Ramos (cell line): Measurements from ENCODE around the gene ERFL.
"Not testable (repeated sequence)": the region's sequence is repeated elsewhere in the genome, so short reads cannot be mapped to it uniquely, and the experiment has no call there.

Experiments
- in situ Hi-C: fragments of 300-500 bp; cut with MboI; formaldehyde crosslinking; loops from one replicate; pipeline ENCODE4 v1.14.3; 2022; ENCODE audit warnings: low sequenced_read_pairs; ENCODE audit not compliant: unreplicated experiment

ERFL gene

DNA sequence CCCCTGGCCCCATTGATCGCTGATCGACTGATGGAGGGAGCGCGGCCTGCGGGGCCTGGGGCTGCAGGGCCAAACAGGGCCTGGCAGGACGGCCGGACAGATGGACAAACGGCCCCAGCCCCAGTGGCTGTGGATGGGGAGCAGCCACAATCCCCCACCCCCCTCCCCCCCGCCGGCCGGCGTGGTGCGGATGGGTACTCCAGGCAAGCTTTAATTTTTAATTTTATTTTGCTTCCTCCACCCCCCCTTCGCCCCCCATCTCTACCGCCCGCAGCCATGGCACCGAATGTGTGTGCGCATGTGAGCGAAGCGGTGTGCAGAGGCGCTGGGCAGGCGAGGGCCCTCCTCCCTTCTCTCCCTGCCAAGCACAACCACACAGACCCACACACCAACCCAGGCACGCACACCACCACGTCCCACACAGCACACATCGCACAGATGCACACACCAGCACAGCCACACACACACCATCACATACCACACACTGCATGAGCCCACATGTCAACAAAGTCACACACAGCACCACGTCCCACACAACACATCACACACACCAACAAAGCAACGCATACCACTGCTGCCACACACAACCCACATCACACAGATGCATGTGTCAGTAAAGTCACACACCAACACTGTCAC lies 12.4 kb downstream of the ERFL start:
- in situ Hi-C loops, result no loop called here

DNA sequence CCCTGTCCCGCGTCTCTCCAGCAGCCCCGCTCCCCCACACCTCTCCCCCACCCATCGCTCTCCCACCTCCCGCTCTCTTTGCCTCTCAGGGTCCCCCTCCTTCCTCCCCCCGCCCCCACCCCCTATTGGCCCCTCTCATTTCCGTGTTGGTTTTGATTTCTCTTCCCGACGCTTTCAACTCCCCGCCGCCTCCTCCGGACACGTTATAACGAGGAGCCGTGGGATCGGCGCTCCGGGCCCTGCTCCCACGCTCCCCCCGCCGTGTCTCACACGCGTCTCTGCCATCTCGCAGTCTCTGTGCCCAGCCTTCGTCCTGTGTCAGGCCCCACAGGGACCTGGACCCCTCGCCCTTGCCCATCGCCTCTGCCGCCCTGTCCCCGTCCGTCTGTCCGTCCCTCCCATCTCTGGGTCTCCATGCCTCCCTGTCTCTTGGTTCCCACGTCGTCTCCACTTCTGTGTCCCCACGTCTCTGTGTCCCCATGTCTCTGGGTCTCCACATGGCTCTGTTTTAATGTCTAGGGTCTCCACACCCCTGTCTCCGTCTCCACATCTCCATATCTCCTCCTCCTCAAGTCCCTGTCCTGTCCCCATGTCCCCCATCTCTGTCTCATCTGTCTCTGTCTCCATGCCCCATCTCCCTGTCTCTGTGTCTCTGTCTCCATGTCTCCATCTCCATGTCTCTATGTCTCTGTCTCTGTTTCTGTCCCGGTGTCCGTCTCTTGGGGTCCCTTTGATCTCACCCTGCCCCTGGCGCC lies 13.1 kb downstream of the ERFL start:
- in situ Hi-C loops, result no loop called here

DNA sequence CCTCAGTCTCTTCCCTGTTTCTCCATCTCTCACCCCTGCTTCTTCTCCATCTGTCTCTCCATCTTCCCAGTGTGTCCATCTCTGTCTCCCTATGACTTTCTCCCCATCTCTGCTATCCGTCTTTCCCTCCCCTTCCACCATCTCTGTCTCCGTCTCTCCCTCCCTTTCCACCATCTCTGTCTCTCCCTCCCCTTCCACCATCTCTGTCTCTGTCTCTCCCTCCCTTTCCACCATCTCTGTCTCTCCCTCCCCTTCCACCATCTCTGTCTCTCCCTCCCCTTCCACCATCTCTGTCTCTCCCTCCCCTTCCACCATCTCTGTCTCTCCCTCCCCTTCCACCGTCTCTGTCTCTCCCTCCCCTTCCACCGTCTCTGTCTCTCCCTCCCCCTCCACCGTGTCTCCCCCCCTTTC lies 13.8 kb downstream of the ERFL start:
- in situ Hi-C loops, result not testable (repeated sequence)

DNA sequence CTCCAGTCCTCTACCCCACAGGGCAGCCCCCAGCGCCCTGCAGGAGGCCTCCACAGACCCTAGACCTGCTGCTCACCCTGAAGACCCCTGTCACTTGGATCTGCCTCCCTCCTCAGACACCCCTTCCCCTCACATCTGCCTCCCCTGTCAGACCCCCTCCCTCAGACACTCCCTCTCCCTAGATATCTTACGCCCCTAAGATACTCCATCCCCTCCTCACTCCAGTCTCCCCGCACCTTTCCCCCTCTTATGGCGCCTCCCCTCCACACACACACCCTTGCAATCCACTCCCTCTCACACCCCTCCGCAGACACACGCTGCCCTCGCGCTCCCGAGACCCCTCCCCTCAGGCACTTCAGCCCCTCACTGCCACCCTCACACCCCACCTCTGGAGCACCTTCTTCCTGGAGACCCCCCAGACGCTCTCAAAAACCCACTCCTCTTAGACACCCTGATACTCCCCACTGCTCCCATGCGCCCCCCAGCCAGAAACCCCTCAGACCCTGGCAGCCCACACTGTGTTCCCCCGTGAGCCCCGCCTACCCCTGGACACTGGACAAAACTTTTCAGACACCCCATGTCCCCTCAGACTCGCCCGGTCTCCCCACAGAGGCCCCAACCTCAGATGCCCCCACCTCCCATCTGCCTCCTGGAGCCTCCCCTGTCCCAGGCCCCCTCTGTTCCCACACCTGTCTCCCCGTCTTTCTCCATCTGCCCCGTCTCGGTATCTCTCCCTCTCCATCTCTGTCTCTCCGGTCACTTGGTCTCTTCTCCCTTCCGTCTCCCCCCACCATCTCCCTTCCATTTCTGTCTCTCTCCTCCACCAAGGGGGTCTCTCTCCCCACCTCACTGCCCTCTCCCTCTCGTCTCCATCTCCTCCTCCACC lies 14.5 kb downstream of the ERFL start:
- in situ Hi-C loops, result no loop called here

DNA sequence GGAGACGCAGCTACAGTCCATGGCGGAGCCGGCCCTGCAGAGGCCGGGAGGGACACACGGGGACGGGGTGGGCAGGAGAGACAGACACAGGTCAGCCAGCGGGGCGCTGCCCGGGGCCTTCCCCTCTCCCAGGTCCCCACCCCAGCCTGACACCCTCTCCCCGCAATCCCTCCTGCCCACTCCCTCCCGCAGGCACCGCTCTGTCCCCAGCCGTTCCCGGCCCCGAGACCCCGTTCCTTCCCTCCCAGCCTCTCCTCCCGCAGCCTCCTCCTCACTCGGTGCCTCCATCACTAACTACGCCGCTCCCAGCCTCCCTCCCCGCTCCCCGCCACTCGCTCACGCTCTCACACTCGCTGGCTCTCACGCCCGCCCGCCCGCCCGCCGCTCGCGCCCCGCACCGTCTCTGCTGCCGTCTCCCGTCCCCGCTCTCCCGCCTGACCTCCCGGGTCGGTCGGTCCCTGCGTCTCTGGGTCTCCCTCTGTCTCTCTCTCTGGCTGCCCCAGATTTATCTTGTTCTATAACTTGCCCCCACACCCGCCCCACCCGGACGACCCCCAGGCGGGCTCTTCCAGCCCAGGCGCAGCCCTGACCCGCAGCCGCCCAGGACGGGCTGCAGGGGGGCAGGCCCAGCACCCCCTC lies 15.2 kb downstream of the ERFL start:
- in situ Hi-C loops, result no loop called here

DNA sequence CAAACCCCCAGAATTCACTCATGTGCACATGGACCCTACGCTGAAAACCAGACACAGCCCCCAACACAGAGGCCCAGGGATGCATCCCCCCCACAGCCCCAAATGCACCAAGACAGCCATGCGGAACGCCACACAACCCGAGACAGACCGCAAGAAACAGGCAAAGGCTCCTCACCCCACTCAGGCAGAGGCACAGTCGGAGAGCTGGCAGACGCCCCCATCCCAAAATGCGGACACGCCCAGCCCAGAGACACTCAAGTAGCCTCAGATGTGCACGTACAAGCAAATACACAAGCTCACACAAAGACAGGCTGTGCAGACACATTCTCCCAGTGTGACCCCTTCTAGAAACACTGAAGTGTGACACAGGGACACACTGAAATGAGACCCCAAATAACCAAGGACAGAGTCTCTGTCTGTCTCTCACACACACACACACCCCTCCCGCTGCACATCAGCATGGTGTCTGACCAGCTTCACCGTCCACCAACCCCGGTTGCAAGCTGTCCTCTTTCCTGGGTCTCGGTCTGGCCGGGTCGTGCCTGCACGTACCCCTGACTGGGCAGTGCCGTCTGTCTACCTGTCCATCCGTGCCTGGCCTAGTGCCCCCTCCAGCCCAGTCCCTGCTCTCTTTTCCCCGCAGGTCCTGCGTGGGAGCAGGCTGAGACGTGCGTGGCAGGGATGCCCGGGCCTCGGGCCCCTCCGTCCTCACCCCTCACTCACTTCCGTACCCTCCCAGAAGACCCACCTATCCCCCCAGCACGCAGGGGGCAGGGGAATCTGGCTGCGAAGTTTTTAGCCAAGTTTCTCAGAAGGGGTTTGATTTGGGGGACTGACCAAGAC lies 16.1 kb downstream of the ERFL start:
- in situ Hi-C loops, result no loop called here

DNA sequence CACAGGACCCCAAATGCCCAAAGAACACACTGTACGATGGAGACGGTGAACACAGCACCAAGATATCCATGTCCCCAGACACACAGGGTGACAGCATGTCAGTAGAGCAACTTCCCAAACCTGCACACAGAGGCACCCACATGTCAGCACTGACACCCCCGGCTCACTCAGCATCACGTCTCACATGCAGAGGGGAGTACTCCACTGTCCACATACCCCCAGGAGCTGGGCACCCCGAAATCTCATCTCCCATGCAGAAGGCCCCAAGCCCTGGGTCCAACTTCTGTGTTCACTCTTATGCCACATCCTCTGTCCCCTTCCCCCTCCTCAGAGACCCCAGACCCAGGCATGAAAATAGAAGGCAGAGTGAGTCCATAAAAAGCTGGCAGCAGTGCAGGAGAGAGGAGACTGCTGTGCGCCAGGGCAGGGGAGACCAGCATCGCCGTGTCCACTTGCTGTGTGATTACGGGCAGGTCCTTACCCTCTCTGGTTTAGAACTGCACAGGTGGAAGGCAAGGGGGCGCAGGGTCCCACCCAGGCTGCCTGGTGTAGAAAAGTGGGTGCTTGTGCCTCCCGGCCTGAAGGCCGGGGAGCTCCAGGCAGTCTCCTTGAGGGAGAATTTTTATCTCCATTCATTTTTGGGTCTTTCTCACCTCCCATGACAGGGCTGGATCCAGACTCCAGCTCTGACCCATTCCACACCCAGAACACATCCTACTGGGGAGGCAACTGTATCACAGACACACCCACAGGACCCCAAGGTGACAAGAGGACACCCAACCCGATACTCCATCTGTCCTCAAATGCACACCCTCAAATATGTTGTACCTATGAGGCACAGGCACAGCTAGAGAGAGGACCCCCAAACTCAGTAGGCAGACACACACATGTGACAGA lies 17.0 kb downstream of the ERFL start:
- in situ Hi-C loops, result no loop called here

DNA sequence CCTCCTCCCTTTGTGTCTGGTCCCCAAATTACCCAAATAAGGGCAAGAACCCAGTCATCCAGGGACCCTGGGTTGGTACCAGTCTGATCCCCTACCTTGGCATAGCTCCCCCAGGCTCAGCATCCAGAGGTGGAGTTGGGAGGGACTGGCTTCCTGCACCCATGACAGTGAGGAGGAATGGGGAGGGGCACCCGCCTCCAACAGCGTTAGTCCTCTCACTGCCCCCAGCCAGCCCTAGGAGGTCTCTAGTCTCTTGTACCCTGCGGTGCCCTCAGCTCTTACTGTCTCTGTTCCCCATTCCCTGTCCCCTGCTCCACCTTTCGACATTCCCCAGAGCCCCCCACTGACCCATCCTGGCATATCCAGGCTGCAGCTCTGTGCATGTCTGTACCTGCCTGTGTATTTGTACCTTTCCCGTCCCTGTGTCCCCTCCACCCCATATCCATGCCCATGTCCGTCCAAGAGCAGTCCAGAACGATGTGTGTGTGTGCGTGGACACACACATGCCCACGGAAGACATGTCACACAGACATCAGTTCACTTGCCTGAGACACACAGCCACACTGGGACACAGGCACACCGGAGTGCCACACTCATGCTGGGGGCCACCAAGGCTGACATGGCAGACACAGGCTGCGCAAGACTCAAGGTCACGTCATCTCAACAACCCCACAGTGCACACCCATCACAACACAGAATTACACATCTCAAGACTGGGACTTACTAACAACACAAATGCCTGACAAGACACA lies 17.8 kb downstream of the ERFL start:
- in situ Hi-C loops, result no loop called here

DNA sequence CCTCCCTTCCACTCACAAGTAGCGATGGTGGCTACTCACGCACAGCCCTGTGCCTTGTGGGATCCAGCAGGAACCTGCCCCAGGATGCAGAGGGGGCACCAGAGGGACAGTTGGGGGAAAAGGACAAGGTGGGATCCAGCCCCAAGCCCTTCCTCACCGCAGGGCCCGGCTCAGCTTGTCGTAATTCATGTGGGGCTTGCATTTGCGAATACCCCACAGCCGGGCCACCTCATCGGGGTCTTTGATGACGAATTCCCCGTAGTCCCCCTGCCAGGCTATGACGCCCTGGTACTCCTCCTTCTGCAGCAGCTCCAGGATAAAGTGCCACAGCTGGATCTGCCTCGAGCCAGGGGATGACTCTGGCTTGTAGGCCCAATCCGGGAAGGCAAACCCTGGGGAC lies 18.5 kb downstream of the ERFL start:
- in situ Hi-C loops, result no loop called here

DNA sequence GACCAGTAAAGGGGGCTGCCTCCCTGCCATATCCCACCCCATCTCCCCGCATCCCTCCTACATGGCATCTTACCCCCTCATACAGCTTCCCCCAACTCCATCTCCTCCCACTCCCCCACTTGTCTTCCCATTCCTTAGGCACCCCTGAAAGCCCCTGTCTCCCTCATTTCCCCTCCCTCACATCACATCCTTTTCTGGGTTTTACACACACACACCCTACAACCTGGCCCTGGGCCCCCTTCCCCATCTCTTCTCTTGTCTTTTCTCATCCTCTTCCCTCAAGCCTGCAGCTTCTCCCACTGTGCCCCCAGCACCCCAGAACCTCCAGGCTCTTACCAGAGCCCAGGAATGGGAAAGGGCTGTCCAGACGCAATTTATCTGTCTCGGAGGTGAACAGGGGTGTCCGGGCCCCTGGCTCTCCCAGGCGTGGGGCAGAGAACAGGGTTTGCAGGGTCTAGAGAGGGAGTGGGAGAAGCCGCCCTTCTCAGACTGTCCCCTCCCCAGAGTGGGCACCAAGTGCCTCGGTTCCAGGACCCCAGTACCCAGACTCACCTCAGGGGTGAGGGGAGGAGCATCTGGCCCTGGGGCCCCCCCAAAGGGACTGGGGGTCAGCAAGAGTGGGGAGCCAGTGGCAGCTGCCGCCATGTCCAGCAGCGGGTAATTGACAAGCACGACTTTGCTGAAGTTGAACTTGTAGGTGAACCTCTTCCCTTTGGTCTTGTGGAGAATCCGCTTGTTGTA lies 19.4 kb downstream of the ERFL start:
- in situ Hi-C loops, result no loop called here

DNA sequence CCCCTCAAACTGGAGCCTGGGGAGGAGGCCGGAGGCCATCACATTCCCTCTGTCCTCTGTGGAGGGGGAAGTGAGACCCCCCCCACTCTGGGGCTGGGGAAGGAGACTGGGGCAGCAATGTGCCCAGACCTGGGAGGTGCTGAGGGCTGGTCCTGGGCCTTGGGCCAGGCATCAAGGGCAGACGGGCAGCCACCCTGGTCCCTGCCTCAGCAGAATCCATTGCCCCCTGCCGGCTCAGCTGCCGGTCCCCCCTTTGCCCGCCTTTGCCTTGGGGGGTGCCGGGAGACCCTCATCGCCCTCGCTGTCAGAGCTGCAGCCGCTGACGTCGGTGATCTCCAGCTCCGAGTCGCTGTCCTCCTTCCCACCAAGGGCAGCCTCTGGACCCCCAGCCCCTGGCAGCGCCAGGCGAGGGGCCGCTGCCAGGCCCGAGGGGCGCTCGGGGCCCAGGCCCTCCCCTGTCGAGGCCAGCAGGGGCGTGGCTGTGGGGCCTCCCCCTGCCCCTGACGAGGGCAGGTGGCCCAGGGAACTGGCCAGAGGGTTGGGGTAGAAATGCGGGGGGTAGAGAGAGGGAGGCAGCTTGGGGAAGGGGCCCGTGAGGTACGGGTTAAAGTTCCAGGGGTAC lies 20.1 kb downstream of the ERFL start:
- in situ Hi-C loops, result no loop called here

DNA sequence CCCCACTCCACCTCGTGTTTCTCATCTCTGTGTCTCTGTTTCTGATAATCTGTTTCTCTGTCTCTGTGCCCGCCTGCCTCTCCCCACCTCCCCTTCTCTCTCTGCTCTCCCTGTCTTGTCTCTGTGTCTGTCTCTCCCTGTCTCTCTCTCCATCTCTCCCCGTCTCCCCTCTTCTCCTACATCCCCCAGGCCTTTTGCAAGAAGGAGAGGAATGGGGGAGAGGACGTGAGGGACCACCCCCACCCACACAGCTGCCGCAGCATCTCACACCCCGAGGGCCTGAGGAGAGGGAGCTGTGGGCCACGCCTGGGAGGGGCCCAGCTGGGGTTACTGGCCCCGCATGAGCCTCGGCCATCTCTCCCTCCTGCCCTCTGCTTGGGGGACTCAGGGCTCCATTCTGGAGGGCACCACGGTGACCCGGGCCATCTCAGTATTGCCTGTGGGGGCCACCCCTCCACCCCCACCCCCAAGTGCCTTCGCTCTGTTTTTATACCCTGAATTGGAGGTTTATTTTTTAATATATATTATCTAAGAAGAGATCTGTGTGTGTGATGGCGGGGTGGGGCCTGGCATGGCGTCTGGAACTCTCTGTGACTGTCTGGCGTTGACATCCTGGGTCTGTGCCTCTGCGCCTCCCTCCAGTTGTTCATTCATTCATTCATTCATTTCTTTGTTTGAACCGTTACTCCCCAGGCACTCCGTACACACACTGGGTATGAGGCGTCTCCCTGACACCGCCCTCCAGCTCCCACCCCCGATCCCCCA lies 21.2 kb downstream of the ERFL start:
- in situ Hi-C loops, result no loop called here

DNA sequence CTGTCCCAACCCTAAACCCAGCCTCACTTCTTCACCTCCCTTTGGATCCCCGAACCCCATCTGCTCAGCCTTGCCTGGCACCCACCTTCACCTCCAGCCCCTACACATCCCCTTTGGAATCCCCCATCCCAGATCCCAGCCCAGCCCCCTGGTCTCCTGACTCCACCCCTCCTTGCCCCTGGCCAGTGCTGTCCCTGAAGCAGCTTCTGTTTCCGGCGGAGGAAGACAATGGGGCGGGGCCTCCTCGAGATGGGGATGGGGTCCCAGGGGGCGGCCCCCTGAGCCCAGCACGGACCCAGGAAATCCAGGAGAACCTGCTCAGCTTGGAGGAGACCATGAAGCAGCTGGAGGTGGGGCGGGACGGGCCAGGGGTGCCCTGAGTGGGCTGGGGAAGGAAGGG lies 22.0 kb downstream of the ERFL start:
- in situ Hi-C loops, result no loop called here

DNA sequence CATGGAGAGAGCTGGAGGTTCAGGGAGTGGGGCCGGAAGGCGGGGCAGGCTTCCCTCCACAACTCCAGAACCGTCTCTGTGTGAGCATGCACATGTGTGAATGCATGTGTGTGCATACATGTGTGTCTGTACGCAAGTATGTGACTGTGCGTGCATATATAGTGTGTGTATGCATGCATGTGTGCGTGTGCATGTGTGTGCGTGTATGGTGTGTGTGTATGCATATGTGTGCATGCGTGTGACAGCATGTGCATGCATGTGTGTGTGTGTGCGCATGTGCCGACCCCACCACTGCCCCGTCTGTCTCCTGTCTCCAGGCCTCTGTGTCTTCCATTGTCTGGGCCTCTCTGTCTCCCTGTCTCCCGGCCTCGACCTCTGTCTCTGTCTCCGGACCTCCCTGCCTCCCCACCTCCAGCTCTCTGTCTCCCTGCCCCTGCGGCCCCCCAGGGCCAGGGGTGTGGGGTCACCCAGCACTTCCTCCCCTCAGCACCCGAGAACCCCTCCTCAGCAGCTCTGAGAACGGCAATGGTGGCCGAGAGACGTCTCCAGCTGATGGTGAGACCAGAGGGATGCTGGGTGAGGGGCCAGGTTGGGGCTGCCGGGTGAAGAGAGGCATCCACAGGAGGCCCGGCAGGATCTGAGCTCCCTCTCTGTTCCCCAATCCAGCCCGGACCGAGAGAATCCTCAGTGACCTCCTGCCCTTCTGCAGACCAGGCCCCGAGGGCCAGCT lies 22.8 kb downstream of the ERFL start:
- in situ Hi-C loops, result no loop called here

DNA sequence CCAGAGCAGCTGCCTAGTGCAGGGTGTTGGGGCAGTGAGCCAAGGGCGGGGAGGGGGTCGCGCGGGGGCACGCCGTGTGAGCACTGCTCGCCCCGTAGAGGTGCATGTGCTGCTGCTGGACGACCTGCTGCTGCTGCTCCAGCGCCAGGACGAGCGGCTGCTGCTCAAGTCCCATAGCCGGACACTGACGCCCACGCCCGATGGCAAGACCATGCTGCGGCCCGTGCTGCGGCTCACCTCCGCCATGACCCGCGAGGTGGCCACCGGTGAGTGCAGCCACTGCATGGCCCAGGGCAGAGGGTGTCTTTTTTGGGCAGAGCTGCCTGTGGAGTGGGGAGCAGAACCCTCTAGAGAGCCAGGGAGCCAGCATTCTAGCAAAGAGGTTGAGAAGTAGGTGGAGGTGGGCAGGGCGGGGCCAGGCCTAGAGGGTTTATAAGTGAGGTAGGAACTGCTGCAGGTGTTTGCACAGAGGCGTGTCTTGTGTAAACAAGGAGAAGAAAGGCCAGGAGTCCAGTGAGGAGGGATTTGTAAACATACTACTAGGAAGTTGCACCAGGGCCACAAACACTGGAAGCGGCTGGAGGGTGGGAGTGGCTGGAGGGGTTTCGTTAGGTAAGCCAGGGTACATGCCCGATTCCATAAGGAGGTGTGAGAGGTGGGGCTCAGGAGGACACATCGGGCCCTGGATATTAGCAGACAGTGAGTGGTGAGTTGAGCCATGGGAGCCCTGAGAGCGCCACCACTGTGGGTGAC lies 24.0 kb downstream of the ERFL start:
- in situ Hi-C loops, result no loop called here
